HEK293 (cell line): ENCODE data around the gene TTC9C.

ENCODE experiments used
- BCL11A ChIP-seq: fragments of 450-650 bp; formaldehyde crosslinking; IDR thresholded peaks from 2 replicates; pipeline ENCODE4 v1.5.1; 2016; ENCODE audit warnings: low read depth, missing biosample characterization, missing genetic modification characterization
- MEIS1 ChIP-seq: sonication (generic); formaldehyde crosslinking; IDR thresholded peaks from 2 replicates; pipeline ENCODE4 v1.8.1; 2022; ENCODE audit warnings: missing genetic modification reagents, mild to moderate bottlenecking, borderline replicate concordance
- TCF7L2 ChIP-seq: IDR thresholded peaks from 2 replicates; pipeline ENCODE4 v1.6.1; 2011; ENCODE audit warnings: low read depth, mild to moderate bottlenecking, inconsistent platforms, low read length, moderate library complexity, borderline replicate concordance
- ZNF521 ChIP-seq: fragments of 450-650 bp; formaldehyde crosslinking; IDR thresholded peaks from 2 replicates; pipeline ENCODE4 v1.5.1; 2017; ENCODE audit warnings: missing biosample characterization, mild to moderate bottlenecking, missing genetic modification characterization
- ZNF544 ChIP-seq: fragments of 450-650 bp; formaldehyde crosslinking; IDR thresholded peaks from 2 replicates; pipeline ENCODE4 v1.5.0; 2017; ENCODE audit warnings: missing biosample characterization, missing genetic modification characterization
- ZNF837 ChIP-seq: fragments of 450-650 bp; formaldehyde crosslinking; IDR thresholded peaks from 2 replicates; pipeline ENCODE4 v1.5.1; 2016; ENCODE audit warnings: missing biosample characterization, missing genetic modification characterization
- TF ChIP-seq, protein P1 (sequence below): IDR thresholded peaks from 2 replicates; pipeline ENCODE4 v1.6.1; 2011; ENCODE audit warnings: mild to moderate bottlenecking, low read depth, low read length, borderline replicate concordance
- TF ChIP-seq, protein P2 (sequence below): fragments of 450-650 bp; formaldehyde crosslinking; IDR thresholded peaks from 2 replicates; pipeline ENCODE4 v1.5.1; 2016; ENCODE audit warnings: missing biosample characterization, missing genetic modification characterization
- TF ChIP-seq, protein P3 (sequence below): fragments of 450-650 bp; formaldehyde crosslinking; IDR thresholded peaks from 2 replicates; pipeline ENCODE4 v1.5.1; 2016; ENCODE audit warnings: missing biosample characterization, missing genetic modification characterization
- TF ChIP-seq, protein P4 (sequence below): fragments of 450-650 bp; formaldehyde crosslinking; IDR thresholded peaks from 2 replicates; pipeline ENCODE4 v1.5.1; 2016; ENCODE audit warnings: missing biosample characterization, missing genetic modification characterization

DNA sequence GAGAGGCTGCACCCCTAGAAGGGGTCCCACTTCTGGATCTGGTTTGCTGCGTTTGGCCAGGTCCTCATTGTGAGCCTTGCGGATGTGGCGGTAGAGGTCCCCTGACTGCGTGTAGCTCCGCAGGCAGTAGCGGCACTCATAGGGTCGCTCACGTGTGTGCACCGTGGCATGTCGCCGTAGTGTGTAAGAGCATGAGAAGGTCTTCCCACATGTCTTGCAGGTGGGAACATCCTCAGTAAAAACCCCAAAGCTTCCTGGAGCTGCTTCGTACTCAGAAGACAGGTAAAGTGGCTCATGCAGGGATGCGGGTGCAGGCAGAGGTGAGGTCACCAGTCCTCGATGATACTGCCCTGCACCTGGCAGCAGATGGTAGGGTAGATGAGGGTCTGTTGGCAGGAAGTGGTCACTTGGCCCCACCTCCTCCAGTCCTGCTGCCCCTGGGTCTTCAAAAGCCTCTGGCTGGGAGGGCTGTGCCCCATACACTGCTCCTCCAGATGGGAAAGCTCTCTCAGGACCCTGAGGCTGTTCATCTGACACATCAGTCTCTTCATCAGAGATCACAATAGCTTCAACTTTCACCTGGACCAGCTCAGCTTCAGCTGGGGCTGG lies 24.0 kb downstream of the TTC9C start:
- TF ChIP-seq BCL11A (tag by site-specific recombination), result no peak
- TF ChIP-seq, protein P1, sequence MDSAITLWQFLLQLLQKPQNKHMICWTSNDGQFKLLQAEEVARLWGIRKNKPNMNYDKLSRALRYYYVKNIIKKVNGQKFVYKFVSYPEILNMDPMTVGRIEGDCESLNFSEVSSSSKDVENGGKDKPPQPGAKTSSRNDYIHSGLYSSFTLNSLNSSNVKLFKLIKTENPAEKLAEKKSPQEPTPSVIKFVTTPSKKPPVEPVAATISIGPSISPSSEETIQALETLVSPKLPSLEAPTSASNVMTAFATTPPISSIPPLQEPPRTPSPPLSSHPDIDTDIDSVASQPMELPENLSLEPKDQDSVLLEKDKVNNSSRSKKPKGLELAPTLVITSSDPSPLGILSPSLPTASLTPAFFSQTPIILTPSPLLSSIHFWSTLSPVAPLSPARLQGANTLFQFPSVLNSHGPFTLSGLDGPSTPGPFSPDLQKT, result no peak
- TF ChIP-seq ZNF521 (tag by site-specific recombination), result no peak
- no peak for TF ChIP-seq MEIS1 (CRISPR knock-in tag)
- no peak for TF ChIP-seq TCF7L2
- TF ChIP-seq ZNF837 (tag by site-specific recombination), result no peak
- TF ChIP-seq, protein P2, sequence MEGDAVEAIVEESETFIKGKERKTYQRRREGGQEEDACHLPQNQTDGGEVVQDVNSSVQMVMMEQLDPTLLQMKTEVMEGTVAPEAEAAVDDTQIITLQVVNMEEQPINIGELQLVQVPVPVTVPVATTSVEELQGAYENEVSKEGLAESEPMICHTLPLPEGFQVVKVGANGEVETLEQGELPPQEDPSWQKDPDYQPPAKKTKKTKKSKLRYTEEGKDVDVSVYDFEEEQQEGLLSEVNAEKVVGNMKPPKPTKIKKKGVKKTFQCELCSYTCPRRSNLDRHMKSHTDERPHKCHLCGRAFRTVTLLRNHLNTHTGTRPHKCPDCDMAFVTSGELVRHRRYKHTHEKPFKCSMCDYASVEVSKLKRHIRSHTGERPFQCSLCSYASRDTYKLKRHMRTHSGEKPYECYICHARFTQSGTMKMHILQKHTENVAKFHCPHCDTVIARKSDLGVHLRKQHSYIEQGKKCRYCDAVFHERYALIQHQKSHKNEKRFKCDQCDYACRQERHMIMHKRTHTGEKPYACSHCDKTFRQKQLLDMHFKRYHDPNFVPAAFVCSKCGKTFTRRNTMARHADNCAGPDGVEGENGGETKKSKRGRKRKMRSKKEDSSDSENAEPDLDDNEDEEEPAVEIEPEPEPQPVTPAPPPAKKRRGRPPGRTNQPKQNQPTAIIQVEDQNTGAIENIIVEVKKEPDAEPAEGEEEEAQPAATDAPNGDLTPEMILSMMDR (tag by site-specific recombination), result no peak
- TF ChIP-seq, protein P3, sequence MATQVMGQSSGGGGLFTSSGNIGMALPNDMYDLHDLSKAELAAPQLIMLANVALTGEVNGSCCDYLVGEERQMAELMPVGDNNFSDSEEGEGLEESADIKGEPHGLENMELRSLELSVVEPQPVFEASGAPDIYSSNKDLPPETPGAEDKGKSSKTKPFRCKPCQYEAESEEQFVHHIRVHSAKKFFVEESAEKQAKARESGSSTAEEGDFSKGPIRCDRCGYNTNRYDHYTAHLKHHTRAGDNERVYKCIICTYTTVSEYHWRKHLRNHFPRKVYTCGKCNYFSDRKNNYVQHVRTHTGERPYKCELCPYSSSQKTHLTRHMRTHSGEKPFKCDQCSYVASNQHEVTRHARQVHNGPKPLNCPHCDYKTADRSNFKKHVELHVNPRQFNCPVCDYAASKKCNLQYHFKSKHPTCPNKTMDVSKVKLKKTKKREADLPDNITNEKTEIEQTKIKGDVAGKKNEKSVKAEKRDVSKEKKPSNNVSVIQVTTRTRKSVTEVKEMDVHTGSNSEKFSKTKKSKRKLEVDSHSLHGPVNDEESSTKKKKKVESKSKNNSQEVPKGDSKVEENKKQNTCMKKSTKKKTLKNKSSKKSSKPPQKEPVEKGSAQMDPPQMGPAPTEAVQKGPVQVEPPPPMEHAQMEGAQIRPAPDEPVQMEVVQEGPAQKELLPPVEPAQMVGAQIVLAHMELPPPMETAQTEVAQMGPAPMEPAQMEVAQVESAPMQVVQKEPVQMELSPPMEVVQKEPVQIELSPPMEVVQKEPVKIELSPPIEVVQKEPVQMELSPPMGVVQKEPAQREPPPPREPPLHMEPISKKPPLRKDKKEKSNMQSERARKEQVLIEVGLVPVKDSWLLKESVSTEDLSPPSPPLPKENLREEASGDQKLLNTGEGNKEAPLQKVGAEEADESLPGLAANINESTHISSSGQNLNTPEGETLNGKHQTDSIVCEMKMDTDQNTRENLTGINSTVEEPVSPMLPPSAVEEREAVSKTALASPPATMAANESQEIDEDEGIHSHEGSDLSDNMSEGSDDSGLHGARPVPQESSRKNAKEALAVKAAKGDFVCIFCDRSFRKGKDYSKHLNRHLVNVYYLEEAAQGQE (tag by site-specific recombination), result no peak
- TF ChIP-seq, protein P4, sequence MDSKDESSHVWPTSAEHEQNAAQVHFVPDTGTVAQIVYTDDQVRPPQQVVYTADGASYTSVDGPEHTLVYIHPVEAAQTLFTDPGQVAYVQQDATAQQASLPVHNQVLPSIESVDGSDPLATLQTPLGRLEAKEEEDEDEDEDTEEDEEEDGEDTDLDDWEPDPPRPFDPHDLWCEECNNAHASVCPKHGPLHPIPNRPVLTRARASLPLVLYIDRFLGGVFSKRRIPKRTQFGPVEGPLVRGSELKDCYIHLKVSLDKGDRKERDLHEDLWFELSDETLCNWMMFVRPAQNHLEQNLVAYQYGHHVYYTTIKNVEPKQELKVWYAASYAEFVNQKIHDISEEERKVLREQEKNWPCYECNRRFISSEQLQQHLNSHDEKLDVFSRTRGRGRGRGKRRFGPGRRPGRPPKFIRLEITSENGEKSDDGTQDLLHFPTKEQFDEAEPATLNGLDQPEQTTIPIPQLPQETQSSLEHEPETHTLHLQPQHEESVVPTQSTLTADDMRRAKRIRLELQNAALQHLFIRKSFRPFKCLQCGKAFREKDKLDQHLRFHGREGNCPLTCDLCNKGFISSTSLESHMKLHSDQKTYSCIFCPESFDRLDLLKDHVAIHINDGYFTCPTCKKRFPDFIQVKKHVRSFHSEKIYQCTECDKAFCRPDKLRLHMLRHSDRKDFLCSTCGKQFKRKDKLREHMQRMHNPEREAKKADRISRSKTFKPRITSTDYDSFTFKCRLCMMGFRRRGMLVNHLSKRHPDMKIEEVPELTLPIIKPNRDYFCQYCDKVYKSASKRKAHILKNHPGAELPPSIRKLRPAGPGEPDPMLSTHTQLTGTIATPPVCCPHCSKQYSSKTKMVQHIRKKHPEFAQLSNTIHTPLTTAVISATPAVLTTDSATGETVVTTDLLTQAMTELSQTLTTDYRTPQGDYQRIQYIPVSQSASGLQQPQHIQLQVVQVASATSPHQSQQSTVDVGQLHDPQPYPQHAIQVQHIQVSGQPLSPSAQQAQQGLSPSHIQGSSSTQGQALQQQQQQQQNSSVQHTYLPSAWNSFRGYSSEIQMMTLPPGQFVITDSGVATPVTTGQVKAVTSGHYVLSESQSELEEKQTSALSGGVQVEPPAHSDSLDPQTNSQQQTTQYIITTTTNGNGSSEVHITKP (tag by site-specific recombination), result no peak
- no peak for TF ChIP-seq ZNF544 (tag by site-specific recombination)
